ENCODE data around the gene CAPG.
A peak's percentile ranks its signal among the peaks of the same experiment; 100 is the strongest.
"Not testable (repeated sequence)": the region's sequence is repeated elsewhere in the genome, so short reads cannot be mapped to it uniquely, and the experiment has no call there.

CAPG gene

DNA sequence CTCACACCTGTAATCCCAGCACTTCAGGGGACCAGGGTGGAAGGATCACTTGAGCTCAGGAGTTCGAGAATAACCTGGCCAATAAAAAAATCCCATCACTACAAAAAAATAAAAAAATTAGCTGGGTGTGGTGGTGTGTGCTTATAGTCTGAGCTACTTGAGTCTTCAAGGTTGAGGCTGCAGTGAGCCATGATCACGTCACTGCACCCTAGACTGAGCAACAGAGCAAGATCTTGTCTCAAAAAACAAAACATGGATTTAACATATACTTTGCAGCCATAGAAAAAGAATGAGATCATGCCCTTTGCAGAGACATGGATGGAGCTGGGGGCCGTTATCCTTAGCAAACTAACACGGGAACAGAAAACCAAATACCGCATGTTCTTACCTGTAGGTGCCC lies 30.6 kb upstream of the CAPG start:
- H3K27me3 ChIP-seq, result no peaks in the 10 kb centered on the region
- no peak overlapping the region for H3K4me3 ChIP-seq (ENCODE audit: low read depth in 1 of 2, low read length in 1 of 2)
- no peaks in the 10 kb centered on the region for H3K9me3 ChIP-seq
- TF ChIP-seq, protein P1, sequence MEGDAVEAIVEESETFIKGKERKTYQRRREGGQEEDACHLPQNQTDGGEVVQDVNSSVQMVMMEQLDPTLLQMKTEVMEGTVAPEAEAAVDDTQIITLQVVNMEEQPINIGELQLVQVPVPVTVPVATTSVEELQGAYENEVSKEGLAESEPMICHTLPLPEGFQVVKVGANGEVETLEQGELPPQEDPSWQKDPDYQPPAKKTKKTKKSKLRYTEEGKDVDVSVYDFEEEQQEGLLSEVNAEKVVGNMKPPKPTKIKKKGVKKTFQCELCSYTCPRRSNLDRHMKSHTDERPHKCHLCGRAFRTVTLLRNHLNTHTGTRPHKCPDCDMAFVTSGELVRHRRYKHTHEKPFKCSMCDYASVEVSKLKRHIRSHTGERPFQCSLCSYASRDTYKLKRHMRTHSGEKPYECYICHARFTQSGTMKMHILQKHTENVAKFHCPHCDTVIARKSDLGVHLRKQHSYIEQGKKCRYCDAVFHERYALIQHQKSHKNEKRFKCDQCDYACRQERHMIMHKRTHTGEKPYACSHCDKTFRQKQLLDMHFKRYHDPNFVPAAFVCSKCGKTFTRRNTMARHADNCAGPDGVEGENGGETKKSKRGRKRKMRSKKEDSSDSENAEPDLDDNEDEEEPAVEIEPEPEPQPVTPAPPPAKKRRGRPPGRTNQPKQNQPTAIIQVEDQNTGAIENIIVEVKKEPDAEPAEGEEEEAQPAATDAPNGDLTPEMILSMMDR (IDR thresholded peaks at IDR 0.05), result no peak
- no peaks in the 10 kb centered on the region for H3K36me3 ChIP-seq
- peaks cover 32 to 35% of the 10 kb centered on the region in 2 experiments for H3K4me1 ChIP-seq (ENCODE audit: control insufficient read depth in 1 of 2, insufficient read depth in 1 of 2, low read depth in 1 of 2, low read length in 1 of 2)
- no peak overlapping the region for H3K27ac ChIP-seq

DNA sequence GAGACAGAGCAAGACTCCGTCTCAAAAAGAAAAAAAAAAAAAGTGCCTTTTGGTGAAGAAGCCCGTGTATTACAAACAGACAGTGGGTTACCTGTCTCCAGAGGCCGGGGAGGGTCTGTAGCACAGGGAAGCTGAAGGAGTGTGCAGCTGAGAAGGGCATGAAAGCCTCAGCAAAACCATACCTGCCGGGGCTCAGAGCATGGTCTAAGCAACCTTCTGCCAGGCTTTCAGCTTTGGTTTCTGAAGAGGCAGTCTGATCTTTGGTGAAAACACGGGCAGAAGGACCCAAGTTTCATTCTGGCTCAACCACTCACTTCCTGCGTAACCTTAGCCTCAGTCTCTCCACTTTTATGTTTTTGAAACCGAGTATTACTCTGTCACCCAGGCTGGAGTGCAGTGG lies 29.8 kb upstream of the CAPG start:
- peaks cover 39 to 42% of the 10 kb centered on the region in 2 experiments for H3K4me1 ChIP-seq (ENCODE audit: control insufficient read depth in 1 of 2, insufficient read depth in 1 of 2, low read depth in 1 of 2, low read length in 1 of 2)
- no peaks in the 10 kb centered on the region for H3K36me3 ChIP-seq
- TF ChIP-seq, protein P1 (IDR thresholded peaks at IDR 0.05), result no peak
- H3K27me3 ChIP-seq, result no peaks in the 10 kb centered on the region
- H3K27ac ChIP-seq, result no peak overlapping the region
- no peak overlapping the region for H3K4me3 ChIP-seq (ENCODE audit: low read depth in 1 of 2, low read length in 1 of 2)
- H3K9me3 ChIP-seq, result no peaks in the 10 kb centered on the region

DNA sequence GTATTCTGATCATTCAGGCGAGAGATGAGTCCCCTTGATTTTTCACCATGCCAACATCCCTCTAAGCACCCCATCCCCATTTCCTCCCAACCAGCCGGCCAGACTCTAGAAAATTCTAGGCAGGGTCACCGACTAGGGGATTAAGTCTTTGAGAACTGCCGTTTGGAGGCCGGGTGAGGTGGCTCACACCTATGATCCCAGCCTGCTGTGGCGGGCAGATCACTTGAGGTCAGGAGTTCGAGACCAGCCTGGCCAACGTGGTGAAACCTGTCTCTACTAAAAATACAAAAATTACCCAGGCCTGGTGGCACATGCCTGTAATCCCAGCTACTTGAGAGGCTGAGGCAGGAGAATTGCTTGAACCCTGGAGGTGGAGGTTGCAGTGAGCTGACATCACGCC lies 29.4 kb upstream of the CAPG start:
- H3K4me3 ChIP-seq (ENCODE audit: low read depth in 1 of 2, low read length in 1 of 2); H3K27me3 ChIP-seq; H3K9me3 ChIP-seq; H3K36me3 ChIP-seq; H3K27ac ChIP-seq: not testable (repeated sequence)
- peaks cover 40 to 46% of the 10 kb centered on the region in 2 experiments for H3K4me1 ChIP-seq (ENCODE audit: control insufficient read depth in 1 of 2, insufficient read depth in 1 of 2, low read depth in 1 of 2, low read length in 1 of 2)

DNA sequence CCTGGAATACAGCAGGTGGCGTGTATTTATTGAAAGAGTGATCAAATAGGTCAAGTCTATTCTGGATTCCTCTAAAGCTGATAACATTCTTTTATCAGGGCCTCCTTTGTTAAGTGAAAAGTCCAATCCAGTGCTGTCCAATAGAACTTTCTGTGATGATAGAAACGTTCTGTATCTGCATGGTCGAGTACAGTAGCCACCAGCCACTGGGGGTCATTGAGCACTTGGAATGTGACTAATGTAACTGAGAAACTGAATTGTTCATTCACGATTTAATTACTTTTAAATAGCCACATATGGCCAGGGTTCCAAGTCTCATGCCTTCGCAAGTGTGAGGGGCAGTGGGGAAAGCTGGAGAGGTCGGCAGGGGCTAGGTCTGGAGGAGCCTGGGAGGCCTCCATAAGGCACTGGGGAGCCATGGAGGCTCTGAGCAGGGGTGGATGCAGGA lies 28.9 kb upstream of the CAPG start:
- H3K4me1 ChIP-seq (ENCODE audit: control insufficient read depth in 1 of 2, insufficient read depth in 1 of 2, low read depth in 1 of 2, low read length in 1 of 2), result peaks cover 40 to 46% of the 10 kb centered on the region in 2 experiments
- H3K27ac ChIP-seq, result peak overlapping the region; percentile 94
- no peaks in the 10 kb centered on the region for H3K36me3 ChIP-seq
- H3K4me3 ChIP-seq (ENCODE audit: low read depth in 1 of 2, low read length in 1 of 2), result peak overlapping the region; percentile 56 to 72
- TF ChIP-seq, protein P1 (IDR thresholded peaks at IDR 0.05), result no peak
- H3K27me3 ChIP-seq, result no peaks in the 10 kb centered on the region
- H3K9me3 ChIP-seq, result no peaks in the 10 kb centered on the region

DNA sequence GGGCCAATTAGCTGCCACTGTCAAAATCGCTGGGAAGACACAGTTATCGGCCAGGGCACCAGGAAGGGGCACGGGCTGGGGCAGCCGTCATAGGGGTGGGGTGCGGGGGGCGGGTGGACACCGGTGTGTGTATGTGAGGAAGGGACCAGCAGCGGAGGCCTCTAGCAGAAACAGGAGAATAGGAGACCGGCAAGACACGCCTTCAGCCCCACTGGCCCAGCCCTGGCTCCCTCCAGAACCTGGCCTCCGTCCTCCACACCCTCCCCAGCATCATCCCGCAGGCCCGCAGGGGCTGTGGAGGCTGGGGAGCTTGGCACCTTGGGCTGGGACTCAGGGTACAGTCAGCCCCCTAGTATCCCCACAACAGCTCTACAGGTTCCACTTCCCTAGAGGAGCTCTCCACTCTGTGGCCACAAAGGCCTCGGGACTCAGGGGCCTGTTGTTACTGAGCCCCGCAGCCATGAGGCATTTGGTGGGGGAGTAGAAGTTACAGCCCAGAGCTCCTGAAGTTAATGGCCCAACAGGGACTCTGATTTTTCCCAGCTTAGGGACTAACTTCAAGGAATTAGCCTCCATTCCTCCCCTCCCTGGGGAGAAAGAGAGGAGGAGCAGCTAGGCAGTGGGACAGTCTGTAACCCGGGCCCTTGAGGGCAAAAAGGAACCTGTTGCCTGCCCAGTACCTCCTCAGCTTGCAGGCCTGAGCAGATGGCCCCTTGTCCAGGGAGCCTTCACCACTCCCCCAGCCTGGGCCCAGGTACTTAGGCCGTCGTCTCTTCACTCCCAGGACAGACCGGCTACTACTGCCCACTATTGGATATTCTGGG lies 28.2 kb upstream of the CAPG start:
- no peaks in the 10 kb centered on the region for H3K27me3 ChIP-seq
- peak overlapping the region; percentile 56 to 72 for H3K4me3 ChIP-seq (ENCODE audit: low read depth in 1 of 2, low read length in 1 of 2)
- H3K9me3 ChIP-seq, result no peaks in the 10 kb centered on the region
- no peaks in the 10 kb centered on the region for H3K36me3 ChIP-seq
- TF ChIP-seq, protein P1 (IDR thresholded peaks at IDR 0.05), result no peak
- peaks cover 40 to 46% of the 10 kb centered on the region in 2 experiments for H3K4me1 ChIP-seq (ENCODE audit: control insufficient read depth in 1 of 2, insufficient read depth in 1 of 2, low read depth in 1 of 2, low read length in 1 of 2)
- peak overlapping the region; percentile 94 for H3K27ac ChIP-seq

DNA sequence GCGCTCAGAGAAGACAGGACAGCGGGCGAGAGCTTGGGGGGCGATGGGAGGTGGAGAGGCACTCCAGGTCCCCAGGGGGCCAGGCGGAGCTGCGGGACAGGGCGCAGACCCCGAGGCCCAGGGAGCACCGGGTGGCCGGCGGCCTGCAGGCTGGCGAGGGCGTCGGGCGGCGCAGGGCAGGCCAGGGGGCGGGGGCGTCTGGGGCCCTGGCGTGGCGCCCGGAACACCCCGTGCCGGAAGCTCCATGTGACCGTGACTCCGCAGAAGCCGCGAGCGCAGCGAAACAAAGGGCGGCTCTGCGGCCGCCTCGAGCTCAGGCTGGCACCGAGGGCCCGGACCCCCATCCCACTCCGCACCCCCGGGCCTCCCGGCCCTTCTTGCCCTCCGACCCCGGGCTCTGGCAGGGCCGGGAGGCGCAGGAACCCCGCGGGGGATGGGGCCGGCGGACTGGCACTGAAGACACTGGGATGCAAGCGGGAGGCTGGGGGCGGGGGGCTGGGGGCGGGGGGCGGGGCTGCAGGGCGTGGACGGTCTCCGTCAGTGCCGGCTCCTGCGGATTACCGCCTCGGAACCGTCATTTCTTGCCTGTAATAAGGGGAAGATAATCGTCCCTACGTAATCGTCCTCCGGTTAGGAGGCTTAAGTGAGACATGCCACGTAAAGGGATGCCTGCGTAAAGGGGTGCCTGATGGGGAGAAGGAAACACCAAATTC lies 27.5 kb upstream of the CAPG start:
- TF ChIP-seq, protein P1 (IDR thresholded peaks at IDR 0.05), result peak; percentile 7
- Histone ChIP-seq H3K36me3 (no peaks in the 10 kb centered on the region), H3K9me3 (no peaks in the 10 kb centered on the region), H3K4me1 (ENCODE audit: control insufficient read depth in 1 of 2, insufficient read depth in 1 of 2, low read depth in 1 of 2, low read length in 1 of 2) (peaks cover 40 to 46% of the 10 kb centered on the region in 2 experiments), H3K4me3 (ENCODE audit: low read depth in 1 of 2, low read length in 1 of 2) (peak overlapping the region; percentile 56 to 72), H3K27me3 (no peaks in the 10 kb centered on the region), H3K27ac (peak overlapping the region; percentile 94)

All from neutrophil (primary cell).